ENCODE measurements around the gene EMX1.

Gene EMX1

DNA sequence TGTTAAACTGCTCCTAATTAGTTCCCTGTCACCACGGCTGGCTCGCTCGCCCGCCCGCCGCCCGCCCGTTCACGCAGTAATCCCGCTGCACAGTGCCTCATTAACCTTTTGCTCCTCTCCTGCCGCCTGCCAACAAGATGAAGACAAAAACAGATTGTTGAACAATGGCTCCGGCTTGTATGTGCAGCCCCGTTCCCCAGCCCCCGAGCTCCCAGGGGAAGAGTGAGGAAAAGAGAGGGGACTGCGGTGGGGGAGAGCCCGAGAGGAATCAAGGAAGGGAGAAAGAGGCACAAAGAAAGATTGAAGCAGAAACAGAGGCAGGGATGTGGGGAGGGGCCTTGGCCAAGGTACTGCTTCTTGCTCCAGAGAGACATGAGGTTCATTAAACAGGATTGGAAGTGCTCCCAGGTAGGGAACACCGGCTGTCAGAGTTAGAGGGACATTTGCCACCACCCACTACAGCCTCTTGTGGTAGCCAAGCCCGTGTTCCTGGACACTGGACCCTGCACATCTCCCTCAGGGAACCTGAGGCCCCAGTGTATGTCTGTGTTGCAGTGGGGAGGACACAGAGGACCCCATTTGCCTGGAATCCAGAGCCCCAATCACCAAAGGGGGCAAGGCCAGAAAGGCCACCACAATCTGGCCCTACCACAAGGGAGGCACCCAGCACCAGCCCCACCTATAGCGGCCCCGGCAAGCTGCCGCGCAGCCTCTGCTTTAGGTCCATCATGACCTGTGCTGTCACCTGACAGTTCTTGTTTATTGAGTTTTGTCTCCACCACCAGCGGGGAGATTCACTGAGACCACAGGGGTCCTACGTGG is 38.1 kb downstream of the EMX1 start:
- no peak for FAIRE-seq
- DNase-seq (ENCODE audit: insufficient read length, low spot score), result no peak

DNA sequence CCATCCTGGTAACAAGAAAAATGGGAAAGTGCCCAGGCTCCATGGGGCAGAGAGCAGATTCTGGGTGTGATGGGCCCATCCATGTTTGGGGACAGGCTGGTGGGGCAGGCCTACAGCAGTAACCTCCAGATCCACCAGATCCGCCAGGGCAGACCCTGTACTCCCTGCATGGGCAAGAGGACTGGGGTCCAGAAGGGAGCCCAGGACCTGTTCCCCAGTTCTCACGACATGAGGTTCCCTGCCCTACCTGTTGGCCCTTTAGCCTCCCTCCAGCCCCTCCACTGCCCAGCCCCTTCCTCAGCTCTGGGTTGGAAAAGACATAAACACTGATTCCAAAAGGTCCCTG is 38.7 kb downstream of the EMX1 start:
- FAIRE-seq (no peak), DNase-seq (ENCODE audit: insufficient read length, low spot score) (no peak)

DNA sequence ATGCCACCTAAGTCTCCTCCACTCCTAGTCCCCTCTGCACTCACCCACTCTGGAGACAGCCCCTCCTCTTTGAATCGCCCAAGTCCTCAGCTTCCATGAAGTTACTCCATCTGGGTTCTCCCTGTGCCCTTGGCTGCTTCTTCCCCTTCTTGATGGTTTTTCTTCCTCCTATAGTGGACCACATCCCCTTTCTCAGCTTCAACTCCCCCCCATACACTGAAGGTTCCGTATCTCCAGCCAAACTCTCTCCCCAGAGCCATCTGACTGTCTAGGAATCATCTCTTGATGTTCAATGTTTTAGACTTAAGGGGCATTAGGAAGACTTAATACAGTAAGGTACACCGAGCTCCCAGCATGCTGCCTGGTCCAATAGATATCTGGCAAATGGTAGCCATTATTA is 39.6 kb downstream of the EMX1 start:
- no peak for FAIRE-seq
- DNase-seq (ENCODE audit: insufficient read length, low spot score), result no peak

DNA sequence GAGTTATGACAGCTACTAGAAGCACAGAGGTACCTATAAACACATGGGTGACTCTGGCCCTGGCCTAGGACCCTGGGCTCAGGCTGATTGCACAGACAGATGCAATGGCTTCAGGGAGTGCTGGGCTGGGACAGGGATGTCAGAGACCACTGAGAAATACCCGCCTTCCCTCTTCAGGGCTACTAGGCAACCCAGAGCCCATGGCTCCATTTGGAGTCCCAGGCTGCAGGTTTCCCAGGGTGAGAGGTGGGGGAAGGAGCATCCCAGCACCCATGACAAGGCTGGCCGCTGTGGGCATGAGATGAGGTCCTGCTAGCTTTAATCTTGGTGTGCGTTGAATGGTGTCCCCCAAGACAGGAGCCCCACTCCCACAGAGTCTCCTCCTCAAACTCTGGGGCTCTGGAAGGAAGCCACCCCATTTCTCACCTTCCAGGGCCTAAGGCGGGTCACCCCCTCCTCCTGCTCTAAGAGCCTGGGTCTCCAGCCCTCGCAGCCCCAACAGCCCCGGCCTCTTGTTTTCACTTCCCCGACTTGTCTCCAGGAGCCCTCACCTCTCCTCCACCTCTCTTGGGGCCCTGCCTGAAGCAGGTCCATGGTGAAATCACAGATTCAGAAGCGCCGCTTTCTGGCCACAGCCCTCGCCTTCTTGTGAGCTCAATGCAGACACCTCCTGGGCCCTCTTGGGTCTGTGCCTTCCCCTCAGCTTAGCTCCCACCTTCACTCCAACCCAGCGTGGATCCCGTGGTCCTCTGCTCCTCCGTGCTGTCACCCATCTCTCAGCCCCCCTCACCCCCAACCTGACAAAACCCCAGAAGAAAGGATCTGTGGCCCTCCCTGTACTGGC is 41.4 kb downstream of the EMX1 start:
- DNase-seq (ENCODE audit: insufficient read length, low spot score), result no peak
- no peak for FAIRE-seq

DNA sequence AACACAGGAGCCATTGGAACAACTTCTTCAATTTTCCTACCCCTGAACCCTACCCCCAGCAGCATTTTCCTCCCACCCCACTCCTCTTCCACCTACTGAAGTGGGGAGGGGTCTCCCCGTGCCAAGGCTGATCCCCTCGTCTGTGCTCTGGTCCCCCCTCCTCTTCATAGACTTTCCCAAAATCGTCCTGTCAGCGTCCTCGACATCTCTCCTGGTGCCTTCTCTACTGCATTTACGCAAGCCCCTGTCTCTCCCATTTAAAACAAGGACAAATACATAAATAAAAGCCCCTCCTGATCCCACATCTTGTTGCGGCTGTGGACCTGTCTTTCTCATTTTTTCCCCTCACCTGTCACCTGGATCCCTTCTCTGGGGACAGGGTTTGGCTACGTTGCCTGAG is 42.2 kb downstream of the EMX1 start:
- FAIRE-seq, result no peak

DNA sequence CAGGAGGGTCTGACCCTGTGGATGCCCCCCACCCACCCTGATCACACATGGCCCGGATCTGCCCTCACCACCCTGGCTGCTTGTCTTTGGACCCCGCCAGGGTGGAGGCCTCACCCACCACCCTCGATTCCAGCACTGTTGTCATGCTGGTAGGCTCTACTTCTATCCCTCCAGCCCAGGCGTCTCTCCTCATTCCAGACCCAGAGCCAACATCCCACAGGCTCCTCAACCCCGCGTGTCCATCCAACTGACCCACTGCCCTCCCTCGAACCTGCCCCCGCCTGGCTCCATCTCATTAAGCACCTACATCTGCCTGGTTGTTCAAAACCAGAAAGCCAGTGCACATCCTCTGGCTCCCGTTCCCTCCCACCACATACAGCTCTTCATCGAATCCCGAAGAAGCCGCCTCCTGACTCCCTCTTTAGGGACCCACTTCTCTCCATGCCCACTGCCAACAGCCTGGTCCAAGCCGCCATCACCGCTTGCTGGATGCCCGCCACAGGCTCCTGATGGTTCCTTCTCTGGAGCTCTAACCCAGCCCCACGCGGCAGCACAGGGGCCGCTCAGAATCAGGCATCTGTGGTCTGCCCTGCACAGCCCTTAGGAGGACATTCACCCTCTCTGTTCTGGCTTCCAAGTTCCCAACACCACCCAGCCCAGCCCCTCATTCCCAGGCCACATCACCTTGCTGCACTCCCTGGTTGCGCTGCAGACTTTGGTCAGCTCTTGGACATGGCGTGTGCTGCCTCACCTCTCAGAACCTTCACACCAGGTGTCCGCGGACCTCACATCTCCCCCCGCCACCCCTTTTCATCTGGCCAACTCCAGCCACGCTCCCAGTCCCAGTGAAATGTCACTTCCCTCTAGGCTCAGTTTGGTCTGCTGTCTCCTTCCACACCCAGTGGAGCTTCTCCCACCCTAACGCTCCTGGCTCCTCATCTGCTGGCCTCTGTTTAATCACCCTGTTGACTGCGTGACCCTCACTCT is 43.0 kb downstream of the EMX1 start:
- FAIRE-seq (no peak), DNase-seq (ENCODE audit: insufficient read length, low spot score) (no peak)

More for the DNA sequence above, 42.2 kb downstream of the EMX1 start:
- no peak for DNase-seq (ENCODE audit: insufficient read length, low spot score)

DNA sequence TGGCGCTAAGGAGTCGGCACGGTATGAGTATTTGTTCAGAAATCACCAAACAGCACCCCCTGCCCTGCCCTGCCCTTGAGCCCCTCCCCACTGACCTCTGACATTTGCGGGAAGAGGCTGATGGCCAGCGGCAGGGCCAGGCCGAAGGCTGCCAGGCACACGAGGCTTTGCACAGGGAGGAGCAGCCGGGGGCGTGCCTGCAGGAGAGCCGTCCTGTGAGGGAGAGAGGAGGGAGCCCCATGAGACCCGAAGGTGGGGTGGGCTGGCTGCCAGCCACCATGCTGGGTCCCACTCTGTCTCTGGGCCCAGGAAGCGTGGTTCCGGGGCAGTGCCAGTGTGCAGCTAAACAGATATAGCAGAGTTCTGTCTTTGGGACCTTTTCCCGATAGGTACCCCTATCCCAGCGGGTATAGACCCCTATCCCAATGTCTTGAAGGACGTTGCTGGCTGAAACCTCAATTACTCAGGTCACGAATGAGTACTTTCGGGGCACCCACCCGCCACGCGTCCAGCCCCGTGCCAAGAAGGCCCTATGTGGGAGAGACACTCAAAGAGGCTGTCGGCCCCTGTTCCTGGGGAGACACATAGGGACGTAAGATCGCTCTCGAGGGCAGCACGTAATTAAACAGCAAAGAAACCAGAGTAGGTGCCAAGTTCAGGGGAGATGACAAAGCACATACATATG is 43.9 kb downstream of the EMX1 start:
- no peak for DNase-seq (ENCODE audit: insufficient read length, low spot score)
- no peak for FAIRE-seq

DNA sequence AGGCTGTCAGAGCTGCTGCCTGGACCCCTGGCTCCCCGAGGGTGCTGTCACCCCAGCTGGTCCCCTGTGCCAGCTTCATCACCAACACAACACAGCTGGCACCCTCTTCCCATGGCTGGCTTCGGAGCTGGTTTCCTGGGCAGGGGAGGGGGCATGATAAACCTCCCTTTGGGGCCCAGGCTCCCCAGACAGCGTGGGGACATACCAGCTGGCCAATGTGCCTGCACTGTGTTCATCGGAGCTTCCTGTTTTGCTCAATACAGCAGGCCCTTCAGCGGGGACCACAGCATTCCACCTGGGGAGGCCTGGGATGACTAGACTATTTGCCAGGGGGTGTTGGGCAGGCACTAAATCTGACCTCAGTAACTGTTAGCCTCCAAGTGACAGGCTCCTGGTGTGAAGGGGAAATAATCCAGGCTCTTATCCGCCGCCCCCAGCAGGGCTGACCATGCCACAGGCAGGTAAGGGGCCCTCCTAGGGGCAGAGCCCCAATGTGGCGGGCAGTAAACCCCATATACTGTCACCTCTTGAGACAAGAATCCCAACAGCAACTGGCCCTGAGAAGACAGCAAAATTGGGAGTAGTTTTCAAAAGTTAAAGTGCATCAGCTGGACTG is 44.6 kb downstream of the EMX1 start:
- no peak for FAIRE-seq
- no peak for DNase-seq (ENCODE audit: insufficient read length, low spot score)

DNA sequence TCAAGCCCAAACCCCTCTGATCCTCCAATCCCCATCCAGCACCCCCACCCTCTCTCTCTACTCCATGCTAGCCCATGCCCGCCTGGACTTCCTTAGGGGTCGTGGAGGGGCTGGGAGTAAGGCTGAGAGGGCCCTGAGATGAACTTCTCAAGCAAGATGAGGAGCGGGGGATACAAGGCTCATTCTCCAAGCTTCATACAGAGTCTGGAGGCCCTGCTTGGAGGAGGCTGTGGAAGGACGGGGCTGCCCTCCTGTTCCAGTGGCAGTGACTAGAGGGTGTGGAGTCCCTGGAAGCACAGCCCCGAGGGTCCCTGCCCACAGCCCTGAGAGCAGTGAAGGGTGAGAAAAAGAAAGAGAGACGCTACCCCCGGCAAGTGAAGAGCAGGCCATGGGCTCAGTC is 45.6 kb downstream of the EMX1 start:
- DNase-seq (ENCODE audit: insufficient read length, low spot score) (no peak), FAIRE-seq (no peak)

DNA sequence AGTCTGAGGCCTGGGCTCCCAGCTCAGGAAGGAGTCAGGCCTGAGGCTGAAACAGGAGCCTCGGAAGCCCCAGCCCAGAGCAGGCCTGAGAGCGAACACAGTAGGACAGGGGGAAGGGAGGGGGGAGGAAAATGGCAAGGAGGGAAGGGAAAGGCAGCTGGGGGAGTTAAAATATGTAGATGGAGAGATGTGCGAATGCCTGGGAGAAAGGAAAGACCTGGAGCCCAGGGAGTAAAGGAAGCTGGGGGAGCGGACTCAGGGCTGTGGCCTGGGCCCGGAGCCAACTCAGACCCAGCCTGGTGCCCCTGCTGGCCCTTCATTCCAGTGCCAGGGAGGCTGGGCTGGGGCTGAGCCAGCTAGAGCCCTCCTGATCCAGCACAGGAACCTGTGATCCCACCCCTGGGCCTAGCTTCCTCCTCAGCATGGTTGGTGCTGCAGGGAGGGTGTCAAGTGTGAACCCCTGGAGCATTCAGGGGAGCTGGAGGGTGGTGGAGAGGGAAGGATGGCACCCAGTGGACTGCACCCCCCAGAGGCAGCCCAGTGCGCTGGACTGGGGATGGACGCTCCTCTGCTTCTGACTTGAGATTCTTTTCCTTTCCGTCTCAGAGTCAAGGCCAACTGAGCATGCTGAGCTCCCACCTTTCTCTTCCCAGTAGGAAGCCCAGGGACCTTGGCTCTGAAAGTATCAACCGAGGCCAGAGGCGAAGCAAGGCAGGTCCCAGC is 46.3 kb downstream of the EMX1 start:
- no peak for FAIRE-seq
- no peak for DNase-seq (ENCODE audit: insufficient read length, low spot score)

DNA sequence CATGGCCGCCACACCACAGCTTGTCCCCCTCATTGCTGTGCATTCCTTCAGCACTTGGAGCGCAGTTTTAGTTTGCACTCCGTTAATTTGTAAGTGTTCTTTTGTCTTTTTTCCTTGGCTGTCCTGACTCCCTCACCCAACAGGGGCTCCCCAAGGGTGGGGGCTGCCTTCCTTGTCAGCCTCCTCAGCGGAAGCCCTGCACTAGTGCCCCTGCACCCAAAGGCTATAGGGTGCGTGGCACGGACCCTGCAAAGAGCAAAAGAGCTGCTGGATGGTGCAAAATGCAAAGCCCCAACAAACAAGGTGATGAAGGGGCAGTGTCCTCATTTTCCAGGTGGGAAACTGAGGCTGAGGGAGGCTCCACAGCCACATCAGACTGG is 46.8 kb downstream of the EMX1 start:
- FAIRE-seq, result no peak
- no peak for DNase-seq (ENCODE audit: insufficient read length, low spot score)

DNA sequence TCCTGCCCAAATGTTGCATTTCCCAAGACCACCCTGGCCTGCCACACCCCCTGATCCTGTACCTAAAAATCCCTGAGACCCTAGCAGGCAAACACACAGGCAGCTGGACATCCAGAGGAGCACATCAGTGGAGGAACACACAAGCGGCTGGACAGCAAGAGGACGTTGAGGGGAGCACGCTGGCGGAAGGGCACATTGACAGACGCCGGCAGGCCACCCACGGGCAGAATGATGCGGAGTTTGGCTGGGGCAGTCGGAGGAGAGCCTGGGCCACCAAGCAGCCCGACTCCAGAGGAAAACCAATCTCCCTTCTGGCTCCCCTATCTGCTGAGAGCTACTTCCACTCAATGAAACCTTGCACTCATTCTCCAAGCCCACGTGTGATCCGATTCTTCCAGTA is 47.7 kb downstream of the EMX1 start:
- no peak for FAIRE-seq
- DNase-seq (ENCODE audit: insufficient read length, low spot score), result no peak

DNA sequence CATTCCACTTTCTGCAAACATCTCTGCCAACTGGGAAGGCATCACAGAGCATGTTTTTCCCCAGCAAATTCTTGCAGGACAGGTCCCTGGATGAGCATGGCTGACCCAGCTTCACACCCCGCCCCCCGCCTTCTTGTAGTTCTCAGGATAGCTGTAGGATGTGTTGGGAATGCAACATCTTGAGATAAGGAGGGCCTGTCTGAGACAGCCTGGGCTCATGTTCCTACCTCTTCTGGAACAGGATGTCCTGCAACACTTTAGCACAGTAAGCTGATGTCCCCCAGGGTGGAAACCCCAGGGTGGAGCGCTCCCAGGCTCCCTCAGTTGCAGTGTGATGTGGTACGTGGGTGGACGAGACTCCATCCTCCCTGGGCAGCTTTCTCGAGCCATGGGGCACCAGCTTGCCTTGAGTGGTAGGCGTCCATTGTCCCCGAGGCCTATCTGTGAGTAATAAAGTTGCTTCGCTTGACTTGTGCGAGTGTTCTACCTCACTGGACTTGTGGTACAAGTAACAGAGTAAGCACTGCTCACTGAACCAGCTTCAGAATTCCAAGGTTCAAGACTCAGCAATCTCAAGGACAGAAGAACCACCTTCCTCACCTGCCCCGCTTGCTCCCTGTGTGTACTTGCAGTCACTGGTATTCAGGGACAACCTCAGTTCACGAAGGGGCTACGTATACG is 48.6 kb downstream of the EMX1 start:
- FAIRE-seq (no peak), DNase-seq (ENCODE audit: insufficient read length, low spot score) (no peak)

DNA sequence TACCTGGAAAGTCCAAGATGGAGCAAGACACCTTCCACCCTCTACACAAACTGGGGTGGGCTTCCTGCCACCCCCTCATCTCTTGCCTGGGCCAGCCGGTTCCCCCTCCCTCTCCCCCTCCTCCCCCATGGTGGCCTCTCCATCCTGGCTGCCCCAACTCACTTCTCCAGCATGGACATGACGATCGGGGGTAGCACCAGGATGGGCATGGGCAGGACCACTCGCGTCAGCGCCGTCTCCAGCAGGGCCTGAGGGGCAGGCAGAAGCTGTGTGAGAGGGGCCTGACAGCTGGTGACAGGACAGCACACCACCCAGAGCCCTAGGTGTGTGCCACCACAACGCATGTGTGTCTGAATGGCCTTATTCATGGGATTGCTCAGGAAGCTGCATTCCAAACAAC is 51.0 kb downstream of the EMX1 start:
- FAIRE-seq (no peak), DNase-seq (ENCODE audit: insufficient read length, low spot score) (no peak)

DNA sequence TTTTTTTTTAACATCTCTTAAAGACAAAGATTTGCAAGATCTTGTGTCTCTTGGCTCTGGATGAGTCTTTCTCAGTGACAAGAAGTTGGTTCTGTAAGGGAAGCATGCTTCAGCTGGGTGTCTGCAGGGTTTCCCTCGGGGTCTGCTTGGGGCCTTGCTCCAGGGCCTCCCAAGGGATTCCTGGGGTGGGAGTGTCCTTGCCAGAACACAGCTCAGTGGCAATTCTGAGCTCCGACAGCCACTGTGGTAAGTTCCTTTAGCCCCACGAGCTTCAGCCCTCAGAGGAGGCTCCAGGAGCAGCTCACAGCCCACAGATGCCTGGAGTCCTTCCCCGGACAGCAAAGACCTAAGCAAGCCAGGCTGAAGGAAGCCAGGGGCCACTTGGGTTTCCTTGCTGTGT is 52.4 kb downstream of the EMX1 start:
- DNase-seq (ENCODE audit: insufficient read length, low spot score), result no peak
- FAIRE-seq, result no peak

DNA sequence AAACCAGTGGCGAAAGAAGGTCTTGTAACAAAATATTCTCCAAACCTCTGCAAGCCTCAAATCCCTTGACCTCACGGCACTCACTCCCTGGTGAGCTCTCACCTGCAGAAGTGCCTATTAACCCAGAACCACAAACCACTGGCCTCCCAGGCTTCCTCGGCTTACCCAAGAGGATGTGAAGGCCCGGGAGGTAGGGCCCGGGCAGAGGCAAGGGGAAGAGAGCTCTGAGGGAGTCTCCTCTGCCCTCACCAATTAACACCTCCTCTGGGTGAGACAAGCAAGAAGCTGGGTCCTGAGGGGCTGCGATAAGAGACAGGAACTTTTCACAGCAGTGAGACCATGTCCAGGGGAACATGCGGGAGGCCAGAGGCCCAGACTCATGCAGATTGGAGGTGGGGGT is 53.7 kb downstream of the EMX1 start:
- no peak for DNase-seq (ENCODE audit: insufficient read length, low spot score)
- no peak for FAIRE-seq

DNA sequence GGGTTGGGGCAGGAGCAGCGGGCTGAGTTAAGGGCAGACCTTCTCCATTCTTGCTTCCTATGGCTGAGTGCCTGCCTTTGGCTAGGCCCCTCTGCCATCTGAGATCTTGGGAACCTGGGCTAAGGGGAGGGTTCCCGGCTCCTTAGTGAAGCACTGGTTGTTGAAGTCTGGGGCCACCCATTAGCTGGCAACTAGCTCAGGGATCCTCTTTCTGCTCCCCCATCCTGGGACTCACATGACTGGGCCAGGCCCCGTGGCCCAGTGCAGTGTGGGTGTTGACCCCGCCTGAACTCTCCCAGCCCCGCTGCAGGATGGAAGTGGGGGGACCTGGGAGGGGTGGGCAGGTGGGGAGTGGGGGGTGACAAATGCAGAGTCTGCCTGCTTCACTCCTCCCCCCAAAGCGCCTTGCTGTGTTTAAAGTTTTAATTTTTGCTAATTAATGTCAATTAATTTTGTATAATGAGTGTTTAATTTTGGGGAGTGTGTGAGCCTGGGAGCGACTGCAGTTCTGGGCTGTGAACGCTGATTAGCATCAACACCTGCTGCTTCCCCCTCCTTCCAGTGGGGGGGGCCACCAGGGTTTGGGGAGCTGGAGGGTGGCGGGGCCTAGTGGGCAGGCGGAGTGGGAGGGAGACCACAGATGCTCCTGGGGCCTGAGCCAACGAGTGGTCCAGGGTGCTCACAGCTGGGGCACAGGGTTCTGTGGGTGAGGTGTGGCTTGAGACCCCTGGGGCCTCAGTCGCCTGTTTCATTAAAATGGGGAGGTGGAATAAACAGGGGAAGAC is 55.2 kb downstream of the EMX1 start:
- FAIRE-seq (no peak), DNase-seq (ENCODE audit: insufficient read length, low spot score) (no peak)

DNA sequence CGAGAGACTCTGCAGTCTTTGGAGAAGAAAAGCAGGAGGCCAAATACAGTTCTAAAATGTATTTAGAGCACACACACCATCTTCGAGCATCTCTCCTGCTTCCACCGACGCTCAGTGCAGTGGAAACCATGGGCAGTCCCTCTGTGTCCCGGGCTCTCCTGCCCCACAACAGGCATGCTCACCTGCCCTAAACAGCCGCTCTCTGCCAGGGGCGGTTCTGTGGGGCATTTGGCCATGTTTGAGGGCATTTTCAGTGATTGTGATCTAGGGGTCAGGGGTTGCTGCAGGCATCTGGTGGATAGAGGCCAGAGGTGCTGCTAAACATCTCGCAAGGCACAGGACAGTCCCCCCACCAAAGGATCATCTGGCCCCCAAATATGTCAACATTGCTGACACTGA is 55.8 kb downstream of the EMX1 start:
- FAIRE-seq, result no peak
- no peak for DNase-seq (ENCODE audit: insufficient read length, low spot score)
